ENCODE measurements around the gene DIP2C. TPM values are rescaled to one million over a fixed set of nuclear protein-coding genes. Genes with fewer than 3 reads are reported as not detected.

The DIP2C gene
- total and polyA plus RNA-seq, 3 experiments from 2014 or later, result 0.44 to 1.1 (median 0.55) TPM

DNA sequence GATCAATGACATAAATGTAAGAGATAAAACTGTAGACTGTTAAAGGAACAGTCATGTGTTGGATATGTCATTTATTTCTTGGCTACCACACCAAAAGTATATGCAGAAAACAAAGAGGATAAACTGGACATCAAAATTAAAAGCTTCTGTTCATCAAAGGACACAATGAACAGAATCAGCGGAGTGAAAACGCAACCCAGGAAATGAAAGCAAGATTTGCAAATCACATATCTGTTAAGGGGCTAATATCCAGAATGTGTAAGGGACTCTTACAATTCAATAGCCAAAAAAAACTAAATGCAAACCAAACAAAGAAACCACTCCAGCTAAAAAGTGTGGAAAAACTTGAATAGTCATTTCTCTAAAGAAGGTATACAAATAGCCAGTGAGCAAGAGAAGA, 390.0 kb downstream of the DIP2C start:
- Histone ChIP-seq H3K27me3 (ENCODE audit: insufficient read depth, low read length, poor library complexity, severe bottlenecking) (no peaks in the 10 kb centered on the region), H3K27ac (ENCODE audit: low read depth, low read length) (no peak overlapping the region), H3K4me1 (ENCODE audit: insufficient read depth, low read length) (no peaks in the 10 kb centered on the region), H3K4me3 (ENCODE audit: low read length) (no peak overlapping the region), H3K9me3 (ENCODE audit: low read length) (no peaks in the 10 kb centered on the region), H3K36me3 (ENCODE audit: insufficient read depth, low read length) (no peaks in the 10 kb centered on the region)
- Mint-ChIP-seq H3K36me3 (peaks cover 0 to 5% (median 5%) of the 10 kb centered on the region in 3 donors), H3K27me3 (peaks cover 0 to 4% of the 10 kb centered on the region in 2 donors), H3K4me1 (peaks cover 0 to 1% (median 0%) of the 10 kb centered on the region in 3 donors), H3K9me3 (no peaks in the 10 kb centered on the region), H3K4me3 (no peak overlapping the region), H3K27ac (no peak overlapping the region)
- ChIA-PET POLR2A (no interaction called here), CTCF (no interaction called here)
- no peak for DNase-seq

DNA sequence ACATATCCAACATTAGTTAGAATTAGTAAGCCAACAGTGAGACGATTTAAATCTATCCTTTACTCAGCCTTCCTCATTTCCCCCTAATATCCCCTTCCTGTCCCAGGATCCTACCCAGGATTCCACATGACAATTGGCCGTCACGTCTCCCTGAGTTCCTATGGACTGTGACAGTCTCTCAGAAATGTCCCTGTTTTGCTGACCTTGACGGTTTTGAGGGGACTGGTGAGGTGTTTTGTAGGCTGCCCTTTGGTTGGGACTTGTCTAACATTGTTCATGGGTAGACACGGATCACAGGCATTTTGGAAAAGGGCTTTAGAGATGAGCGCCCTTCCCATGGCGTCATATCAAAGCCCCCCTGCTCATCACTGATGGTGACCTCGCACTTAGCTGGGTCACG, 391.4 kb downstream of the DIP2C start:
- ChIA-PET POLR2A (no interaction called here), CTCF (no interaction called here)
- Mint-ChIP-seq H3K27ac (no peak overlapping the region), H3K4me3 (no peak overlapping the region), H3K36me3 (peaks cover 0 to 7% (median 3%) of the 10 kb centered on the region in 3 donors), H3K9me3 (no peaks in the 10 kb centered on the region), H3K4me1 (peaks cover 9 to 10% (median 9%) of the 10 kb centered on the region in 3 donors), H3K27me3 (peaks cover 0 to 4% of the 10 kb centered on the region in 2 donors)
- H3K36me3 ChIP-seq (ENCODE audit: insufficient read depth, low read length), result no peaks in the 10 kb centered on the region
- DNase-seq, result no peak
- H3K27ac ChIP-seq (ENCODE audit: low read depth, low read length), result no peak overlapping the region
- H3K9me3 ChIP-seq (ENCODE audit: low read length), result no peaks in the 10 kb centered on the region
- no peak overlapping the region for H3K4me3 ChIP-seq (ENCODE audit: low read length)
- no peaks in the 10 kb centered on the region for H3K27me3 ChIP-seq (ENCODE audit: insufficient read depth, low read length, poor library complexity, severe bottlenecking)
- H3K4me1 ChIP-seq (ENCODE audit: insufficient read depth, low read length), result no peaks in the 10 kb centered on the region

DNA sequence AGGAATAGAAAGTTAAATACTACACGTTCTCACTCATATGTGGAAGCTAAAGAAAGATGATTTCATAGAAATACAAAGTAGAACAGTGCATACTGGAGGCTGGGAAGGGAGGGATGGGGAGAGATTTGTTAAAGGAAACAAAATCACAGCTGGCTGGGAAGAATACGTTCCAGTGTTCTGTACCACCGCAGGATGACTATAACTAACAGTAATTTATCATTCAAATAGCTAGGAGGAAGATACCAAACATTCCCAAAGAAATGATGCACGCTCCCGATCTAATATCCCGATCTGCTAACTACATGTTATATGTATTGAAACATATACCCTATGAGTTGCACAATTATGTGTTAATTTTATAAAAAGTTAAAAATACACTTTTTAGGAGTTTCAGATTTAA, 391.9 kb downstream of the DIP2C start:
- DNase-seq, result no peak
- peaks cover 13 to 14% (median 14%) of the 10 kb centered on the region in 3 donors for H3K4me1 Mint-ChIP-seq
- POLR2A ChIA-PET, result no interaction called here

DNA sequence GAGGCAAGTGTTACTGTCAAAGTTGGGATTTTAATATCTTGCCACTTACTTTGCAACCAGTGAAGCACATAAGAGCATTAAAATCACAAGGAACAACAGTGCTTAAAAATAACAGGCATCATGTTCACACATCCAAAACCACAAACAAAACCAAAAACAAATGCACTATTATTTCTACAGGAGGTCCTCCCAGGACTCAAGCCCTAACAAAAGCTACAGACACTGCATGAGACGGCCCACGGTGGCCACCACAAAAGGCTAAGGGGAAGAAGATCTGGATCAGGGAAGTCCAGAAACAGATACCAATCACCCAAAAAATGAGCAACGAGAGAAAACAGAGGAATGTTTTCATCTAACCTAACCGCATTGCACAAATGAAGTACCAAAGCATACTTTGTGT, 395.8 kb downstream of the DIP2C start:
- H3K4me1 ChIP-seq (ENCODE audit: insufficient read depth, low read length), result no peaks in the 10 kb centered on the region
- ChIA-PET POLR2A (no interaction called here), CTCF (no interaction called here)
- no peak overlapping the region for H3K27ac ChIP-seq (ENCODE audit: low read depth, low read length)
- Mint-ChIP-seq H3K27me3 (peaks cover 0 to 8% of the 10 kb centered on the region in 2 donors), H3K36me3 (peaks cover 0 to 9% (median 3%) of the 10 kb centered on the region in 3 donors), H3K4me1 (peaks cover 14 to 15% (median 14%) of the 10 kb centered on the region in 3 donors), H3K27ac (peak overlapping the region in 1 of 8 donors; percentile 70), H3K4me3 (peak overlapping the region in 1 of 7 donors; percentile 2), H3K9me3 (no peaks in the 10 kb centered on the region)
- no peak for DNase-seq
- H3K4me3 ChIP-seq (ENCODE audit: low read length), result no peak overlapping the region
- no peaks in the 10 kb centered on the region for H3K27me3 ChIP-seq (ENCODE audit: insufficient read depth, low read length, poor library complexity, severe bottlenecking)
- H3K36me3 ChIP-seq (ENCODE audit: insufficient read depth, low read length), result no peaks in the 10 kb centered on the region
- H3K9me3 ChIP-seq (ENCODE audit: low read length), result no peaks in the 10 kb centered on the region

More for the DNA sequence above, 391.9 kb downstream of the DIP2C start:
- H3K36me3 ChIP-seq (ENCODE audit: insufficient read depth, low read length), result no peaks in the 10 kb centered on the region
- H3K27ac ChIP-seq (ENCODE audit: low read depth, low read length), result no peak overlapping the region
- no peaks in the 10 kb centered on the region for H3K9me3 ChIP-seq (ENCODE audit: low read length)
- no peaks in the 10 kb centered on the region for H3K4me1 ChIP-seq (ENCODE audit: insufficient read depth, low read length)
- Mint-ChIP-seq H3K9me3 (no peaks in the 10 kb centered on the region), H3K4me3 (no peak overlapping the region), H3K27ac (peak overlapping the region in 1 of 8 donors; percentile 54), H3K27me3 (peaks cover 0 to 4% of the 10 kb centered on the region in 2 donors), H3K36me3 (peaks cover 0 to 7% (median 3%) of the 10 kb centered on the region in 3 donors)
- no peaks in the 10 kb centered on the region for H3K27me3 ChIP-seq (ENCODE audit: insufficient read depth, low read length, poor library complexity, severe bottlenecking)
- H3K4me3 ChIP-seq (ENCODE audit: low read length), result no peak overlapping the region
- CTCF ChIA-PET, result no interaction called here

DNA sequence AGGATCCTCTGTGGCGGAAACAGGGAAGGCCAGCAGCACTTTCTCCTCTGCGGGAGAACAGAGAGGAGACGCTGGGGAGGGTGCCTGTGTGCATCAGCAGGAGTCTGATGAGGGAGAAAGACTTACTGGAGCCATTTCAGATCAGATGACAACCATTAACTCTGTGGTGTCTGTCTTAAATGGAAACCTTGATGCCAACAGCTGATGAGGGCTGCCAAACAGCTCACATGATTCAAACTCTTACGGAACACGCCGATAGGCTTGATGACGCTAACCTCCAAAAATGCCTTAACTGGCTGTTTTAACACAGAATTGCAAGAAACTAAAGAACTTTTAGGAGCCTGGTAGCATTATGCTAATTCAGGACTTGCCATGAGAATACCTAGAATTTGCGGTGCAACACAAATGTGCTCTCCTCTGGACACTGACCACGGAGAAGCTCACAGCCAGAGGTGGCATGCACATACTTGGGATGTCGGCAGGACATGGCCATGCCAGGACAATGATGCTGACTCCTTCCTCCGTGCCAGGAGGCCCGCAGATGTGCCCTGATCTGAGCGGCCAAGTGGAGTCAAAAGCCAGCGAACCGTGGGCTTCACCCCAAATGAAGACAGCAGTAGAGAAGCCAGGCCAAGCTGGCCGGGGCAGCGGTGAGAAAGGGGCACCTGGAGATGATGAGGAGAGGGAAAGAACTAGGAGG, 399.3 kb downstream of the DIP2C start:
- ChIA-PET CTCF (no interaction called here), POLR2A (no interaction called here)
- Mint-ChIP-seq H3K27ac (peak overlapping the region in 2 of 8 donors; percentile 46 to 72), H3K36me3 (peaks cover 5 to 27% (median 6%) of the 10 kb centered on the region in 3 donors), H3K4me1 (peaks cover 13 to 14% (median 14%) of the 10 kb centered on the region in 3 donors), H3K9me3 (no peaks in the 10 kb centered on the region), H3K4me3 (no peak overlapping the region), H3K27me3 (peaks cover 0 to 6% of the 10 kb centered on the region in 2 donors)
- Histone ChIP-seq H3K9me3 (ENCODE audit: low read length) (no peaks in the 10 kb centered on the region), H3K4me3 (ENCODE audit: low read length) (no peak overlapping the region), H3K27ac (ENCODE audit: low read depth, low read length) (no peak overlapping the region), H3K27me3 (ENCODE audit: insufficient read depth, low read length, poor library complexity, severe bottlenecking) (no peaks in the 10 kb centered on the region), H3K36me3 (ENCODE audit: insufficient read depth, low read length) (no peaks in the 10 kb centered on the region), H3K4me1 (ENCODE audit: insufficient read depth, low read length) (no peaks in the 10 kb centered on the region)
- no peak for DNase-seq

DNA sequence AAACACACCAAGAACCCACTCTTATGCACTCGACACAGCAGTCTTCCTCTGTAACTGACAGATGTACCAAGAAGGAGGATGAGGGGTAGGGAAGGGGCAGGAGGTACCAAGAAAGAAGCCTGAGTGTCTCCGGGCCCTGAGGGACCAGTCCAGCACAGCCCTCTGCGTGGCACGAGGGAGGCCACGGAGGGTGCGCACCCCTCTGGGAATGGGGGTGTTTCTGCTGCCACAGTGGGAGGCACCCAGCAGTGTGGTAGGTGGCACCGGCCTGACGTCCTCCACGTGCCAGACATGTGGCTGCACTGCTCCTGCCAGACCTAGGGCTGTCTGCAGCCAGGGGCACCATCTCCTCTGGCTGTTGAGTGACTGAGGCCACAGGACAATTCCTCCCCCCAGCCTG, 399.9 kb downstream of the DIP2C start:
- Mint-ChIP-seq H3K27me3 (peaks cover 0 to 6% of the 10 kb centered on the region in 2 donors), H3K36me3 (peaks cover 5 to 33% (median 6%) of the 10 kb centered on the region in 3 donors), H3K9me3 (no peaks in the 10 kb centered on the region), H3K27ac (no peak overlapping the region), H3K4me1 (peaks cover 13 to 14% (median 14%) of the 10 kb centered on the region in 3 donors), H3K4me3 (no peak overlapping the region)
- no peaks in the 10 kb centered on the region for H3K27me3 ChIP-seq (ENCODE audit: insufficient read depth, low read length, poor library complexity, severe bottlenecking)
- no peak for DNase-seq
- no peak overlapping the region for H3K4me3 ChIP-seq (ENCODE audit: low read length)
- POLR2A ChIA-PET, result no interaction called here
- no peak overlapping the region for H3K27ac ChIP-seq (ENCODE audit: low read depth, low read length)
- H3K36me3 ChIP-seq (ENCODE audit: insufficient read depth, low read length), result no peaks in the 10 kb centered on the region
- H3K4me1 ChIP-seq (ENCODE audit: insufficient read depth, low read length), result no peaks in the 10 kb centered on the region
- CTCF ChIA-PET, result no interaction called here
- H3K9me3 ChIP-seq (ENCODE audit: low read length), result no peaks in the 10 kb centered on the region

DNA sequence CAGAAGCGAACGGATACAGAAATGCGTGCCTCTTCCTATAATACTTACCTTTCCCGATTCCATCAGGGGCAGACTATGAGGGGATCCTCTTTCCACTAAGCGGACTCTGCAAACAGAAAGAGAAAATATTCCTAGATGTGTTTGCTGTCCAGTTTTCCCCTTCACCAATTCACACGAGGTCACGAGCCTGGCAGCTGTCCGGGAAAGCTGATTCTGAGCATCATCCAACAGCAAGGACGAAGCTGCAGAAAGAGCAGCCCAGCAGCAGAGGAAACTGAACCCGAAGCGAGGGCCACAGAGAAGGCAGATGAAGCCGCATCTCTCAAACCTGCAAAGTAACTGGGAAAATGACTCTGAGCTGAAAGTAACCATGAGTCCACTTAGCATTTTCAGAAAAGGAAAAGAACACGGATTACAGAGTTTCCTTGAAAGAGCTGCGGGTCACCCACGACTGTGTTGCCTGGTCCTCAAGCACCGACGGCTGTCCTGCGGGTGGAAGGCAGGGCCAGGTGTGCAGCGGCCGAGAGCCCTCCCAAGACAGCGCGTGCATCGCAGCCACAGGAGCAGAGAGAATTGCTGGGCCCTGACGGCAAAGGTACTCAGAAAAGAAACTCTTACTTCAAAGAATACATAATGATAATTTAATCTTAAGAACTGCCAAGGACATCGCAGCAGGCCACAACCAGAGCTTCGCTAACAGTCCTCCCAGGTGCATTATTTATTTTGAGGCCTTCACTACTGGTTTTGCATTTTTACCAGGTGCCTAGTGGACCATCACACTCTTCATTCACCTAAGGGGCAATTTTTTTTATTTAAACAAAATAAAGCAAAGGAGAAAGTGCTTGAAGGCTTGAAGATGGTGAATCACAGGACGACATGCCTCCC, 400.9 kb downstream of the DIP2C start:
- ChIA-PET POLR2A (no interaction called here), CTCF (no interaction called here)
- H3K4me3 Mint-ChIP-seq, result no peak overlapping the region
- no peak for DNase-seq
- Histone ChIP-seq H3K27me3 (ENCODE audit: insufficient read depth, low read length, poor library complexity, severe bottlenecking) (no peaks in the 10 kb centered on the region), H3K4me1 (ENCODE audit: insufficient read depth, low read length) (peaks cover 3% of the 10 kb centered on the region), H3K9me3 (ENCODE audit: low read length) (no peaks in the 10 kb centered on the region), H3K27ac (ENCODE audit: low read depth, low read length) (no peak overlapping the region), H3K4me3 (ENCODE audit: low read length) (no peak overlapping the region), H3K36me3 (ENCODE audit: insufficient read depth, low read length) (no peaks in the 10 kb centered on the region)
- H3K27me3 Mint-ChIP-seq, result peaks cover 0 to 7% of the 10 kb centered on the region in 2 donors
- H3K27ac Mint-ChIP-seq, result peak overlapping the region in 1 of 8 donors; percentile 47
- H3K4me1 Mint-ChIP-seq, result peaks cover 16 to 18% (median 18%) of the 10 kb centered on the region in 3 donors
- peaks cover 5 to 36% (median 6%) of the 10 kb centered on the region in 3 donors for H3K36me3 Mint-ChIP-seq
- no peaks in the 10 kb centered on the region for H3K9me3 Mint-ChIP-seq

DNA sequence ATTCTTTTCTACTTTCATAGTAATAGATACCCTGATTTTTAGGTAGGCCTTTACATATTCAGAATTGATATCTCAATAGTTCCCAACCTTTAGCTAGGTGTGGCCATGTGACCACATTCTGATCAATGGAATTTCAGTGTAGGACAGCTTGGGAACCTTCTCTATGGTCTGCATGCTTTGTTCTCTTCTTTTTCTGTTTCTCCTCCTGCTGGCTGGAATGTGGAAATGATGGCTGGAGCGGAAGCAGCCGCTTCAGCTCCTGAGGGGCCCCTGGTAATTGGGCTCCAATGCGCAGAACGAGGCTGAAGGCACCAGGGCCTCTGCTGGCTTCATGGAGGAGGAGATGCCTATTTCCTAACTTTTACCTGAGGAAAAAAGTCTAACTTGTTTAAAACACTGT, 401.7 kb downstream of the DIP2C start:
- ChIA-PET POLR2A (no interaction called here), CTCF (no interaction called here)
- Mint-ChIP-seq H3K27ac (peak overlapping the region in 1 of 8 donors; percentile 47), H3K9me3 (no peaks in the 10 kb centered on the region), H3K27me3 (peaks cover 0 to 7% of the 10 kb centered on the region in 2 donors), H3K36me3 (peaks cover 5 to 42% (median 6%) of the 10 kb centered on the region in 3 donors), H3K4me3 (no peak overlapping the region), H3K4me1 (peaks cover 12 to 20% (median 19%) of the 10 kb centered on the region in 3 donors)
- no peaks in the 10 kb centered on the region for H3K9me3 ChIP-seq (ENCODE audit: low read length)
- H3K36me3 ChIP-seq (ENCODE audit: insufficient read depth, low read length), result no peaks in the 10 kb centered on the region
- H3K4me3 ChIP-seq (ENCODE audit: low read length), result no peak overlapping the region
- DNase-seq, result no peak
- H3K27ac ChIP-seq (ENCODE audit: low read depth, low read length), result no peak overlapping the region
- no peaks in the 10 kb centered on the region for H3K27me3 ChIP-seq (ENCODE audit: insufficient read depth, low read length, poor library complexity, severe bottlenecking)
- peaks cover 3% of the 10 kb centered on the region for H3K4me1 ChIP-seq (ENCODE audit: insufficient read depth, low read length)

All from CD8-positive, alpha-beta memory T cell (primary cell).